Upper lobe of left lung (tissue), 4 donors: ENCODE measurements around the gene TAPBPL.

Experiments
- POLR2A ChIP-seq, 4 donors: fragments of 450-650 bp; IDR thresholded peaks; one replicate each; pipeline ENCODE4 v1.5.1; 2016 to 2017; ENCODE audit warnings: antibody characterized with exemption in 4 of 4, mild to moderate bottlenecking in 2 of 4
- TF ChIP-seq, protein P1 (sequence below), 6 experiments: fragments of 450-650 bp in 4 of 6; fragments of 200-600 bp in 2 of 6; sonication (generic) in 2 of 6; IDR thresholded peaks; one replicate each; pipeline ENCODE4 v1.5.1; 2016 to 2019; ENCODE audit warnings: antibody characterized with exemption in 6 of 6

DNA sequence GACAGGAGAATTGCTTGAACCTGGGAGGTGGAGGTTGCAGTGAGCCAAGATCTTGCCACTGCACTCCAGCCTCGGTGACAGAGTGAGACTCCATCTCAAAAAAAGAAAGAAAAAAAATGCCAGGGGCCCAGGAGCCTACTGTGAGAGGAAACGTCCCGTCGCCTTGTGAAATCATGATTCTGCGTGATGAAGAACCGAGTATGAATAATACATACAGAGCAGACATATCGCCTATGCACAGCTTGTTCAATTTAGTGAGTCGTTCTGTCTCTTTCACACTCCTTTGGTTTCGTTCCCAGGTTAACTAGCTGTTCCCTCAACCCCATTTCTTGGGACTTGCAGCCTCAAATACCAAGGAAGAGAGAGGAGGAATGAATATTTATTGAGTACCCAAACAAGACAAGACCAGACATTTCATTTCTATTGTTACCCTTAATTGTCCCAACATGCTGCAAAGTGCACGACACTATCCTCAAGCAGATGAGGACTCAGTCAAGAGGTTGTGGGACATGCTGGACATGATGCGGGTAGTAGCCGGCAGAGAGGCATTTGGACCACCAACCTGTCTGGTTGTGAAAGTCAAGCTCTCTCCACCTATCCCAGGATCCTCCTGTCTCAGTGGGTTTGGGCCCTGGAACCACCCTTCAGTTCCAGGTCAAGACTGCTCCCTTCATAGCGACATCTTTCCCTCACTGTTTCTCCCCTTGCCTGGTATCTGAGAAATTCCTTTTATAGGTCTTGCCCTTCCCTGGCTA is 15.7 kb upstream of the TAPBPL start:
- no peak for TF ChIP-seq POLR2A (IDR thresholded peaks at IDR 0.05)
- TF ChIP-seq, protein P1, sequence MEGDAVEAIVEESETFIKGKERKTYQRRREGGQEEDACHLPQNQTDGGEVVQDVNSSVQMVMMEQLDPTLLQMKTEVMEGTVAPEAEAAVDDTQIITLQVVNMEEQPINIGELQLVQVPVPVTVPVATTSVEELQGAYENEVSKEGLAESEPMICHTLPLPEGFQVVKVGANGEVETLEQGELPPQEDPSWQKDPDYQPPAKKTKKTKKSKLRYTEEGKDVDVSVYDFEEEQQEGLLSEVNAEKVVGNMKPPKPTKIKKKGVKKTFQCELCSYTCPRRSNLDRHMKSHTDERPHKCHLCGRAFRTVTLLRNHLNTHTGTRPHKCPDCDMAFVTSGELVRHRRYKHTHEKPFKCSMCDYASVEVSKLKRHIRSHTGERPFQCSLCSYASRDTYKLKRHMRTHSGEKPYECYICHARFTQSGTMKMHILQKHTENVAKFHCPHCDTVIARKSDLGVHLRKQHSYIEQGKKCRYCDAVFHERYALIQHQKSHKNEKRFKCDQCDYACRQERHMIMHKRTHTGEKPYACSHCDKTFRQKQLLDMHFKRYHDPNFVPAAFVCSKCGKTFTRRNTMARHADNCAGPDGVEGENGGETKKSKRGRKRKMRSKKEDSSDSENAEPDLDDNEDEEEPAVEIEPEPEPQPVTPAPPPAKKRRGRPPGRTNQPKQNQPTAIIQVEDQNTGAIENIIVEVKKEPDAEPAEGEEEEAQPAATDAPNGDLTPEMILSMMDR (IDR thresholded peaks at IDR 0.05): no peak
